Astrocyte (in vitro differentiated cells and primary cell): ENCODE data around the gene PNRC2. TPM values are rescaled to one million over a fixed set of nuclear protein-coding genes. Genes with fewer than 3 reads are reported as not detected.
"Not testable (repeated sequence)": the region's sequence is repeated elsewhere in the genome, so short reads cannot be mapped to it uniquely, and the experiment has no call there.

Source experiments
- DNase-seq: peaks from one replicate; pipeline ENCODE4 v3.0.0-alpha.2; 2010; ENCODE audit warnings: low read depth
- FAIRE-seq: peaks from 2 replicates; lab custom pipeline; 2011; peaks lifted over from hg19 to GRCh38; lab: Jason Lieb, UNC
- H2AFZ ChIP-seq: 2 replicates; pipeline ENCODE4 v1.6.0; 2012; ENCODE audit warnings: low read depth, low read length, inconsistent platforms
- H3K27ac ChIP-seq: 2 replicates; pipeline ENCODE4 v1.5.1; 2011; ENCODE audit warnings: low read depth, low read length, inconsistent platforms
- H3K27me3 ChIP-seq: 2 replicates; pipeline ENCODE4 v1.6.0; 2011; ENCODE audit warnings: low read length, inconsistent platforms; ENCODE audit not compliant: insufficient read depth
- H3K36me3 ChIP-seq: 2 replicates; pipeline ENCODE4 v1.5.1; 2011; ENCODE audit warnings: low read length, inconsistent platforms; ENCODE audit not compliant: insufficient read depth
- H3K4me1 ChIP-seq: 2 replicates; pipeline ENCODE4 v1.5.1; 2011; ENCODE audit warnings: low read length, inconsistent platforms; ENCODE audit not compliant: insufficient read depth
- H3K4me2 ChIP-seq: 2 replicates; pipeline ENCODE4 v1.6.0; 2012; ENCODE audit warnings: low read length, inconsistent platforms
- H3K4me3 ChIP-seq: 2 replicates; pipeline ENCODE4 v1.5.1; 2011; ENCODE audit warnings: low read depth, mild to moderate bottlenecking, low read length, inconsistent platforms; ENCODE audit not compliant: insufficient read depth
- H3K79me2 ChIP-seq: 2 replicates; pipeline ENCODE4 v1.6.0; 2012; ENCODE audit warnings: mild to moderate bottlenecking, low read length, inconsistent platforms; ENCODE audit not compliant: insufficient read depth
- H3K9ac ChIP-seq: 2 replicates; pipeline ENCODE4 v1.6.0; 2012; ENCODE audit warnings: mild to moderate bottlenecking, low read length, inconsistent platforms
- H3K9me3 ChIP-seq: 2 replicates; pipeline ENCODE4 v1.5.1; 2012; ENCODE audit warnings: low read depth, mild to moderate bottlenecking, low read length, inconsistent platforms; ENCODE audit not compliant: insufficient read depth
- H4K20me1 ChIP-seq: 2 replicates; pipeline ENCODE4 v1.6.0; 2012; ENCODE audit warnings: low read length, inconsistent platforms; ENCODE audit not compliant: insufficient read depth
- H3K27ac Mint-ChIP-seq: one replicate; pipeline ENCODE4 v1.8.0; 2021; ENCODE audit warnings: mild to moderate bottlenecking, mixed read lengths; ENCODE audit not compliant: unreplicated experiment
- H3K27me3 Mint-ChIP-seq: one replicate; pipeline ENCODE4 v1.8.0; 2021; ENCODE audit warnings: low read depth, mixed read lengths; ENCODE audit not compliant: unreplicated experiment
- H3K36me3 Mint-ChIP-seq: one replicate; pipeline ENCODE4 v1.8.0; 2021; ENCODE audit warnings: low read depth, mixed read lengths; ENCODE audit not compliant: unreplicated experiment
- H3K4me1 Mint-ChIP-seq: one replicate; pipeline ENCODE4 v1.8.0; 2021; ENCODE audit warnings: low read depth, mixed read lengths; ENCODE audit not compliant: unreplicated experiment
- H3K4me3 Mint-ChIP-seq: one replicate; pipeline ENCODE4 v1.8.0; 2021; ENCODE audit warnings: mild to moderate bottlenecking, moderate library complexity, mixed read lengths; ENCODE audit not compliant: unreplicated experiment
- H3K9me3 Mint-ChIP-seq: one replicate; pipeline ENCODE4 v1.8.0; 2021; ENCODE audit warnings: mild to moderate bottlenecking, mixed read lengths; ENCODE audit not compliant: unreplicated experiment
- CTCF ChIP-seq: IDR thresholded peaks from 2 replicates; pipeline ENCODE4 v1.5.1; 2011; ENCODE audit warnings: low read depth, mild to moderate bottlenecking, inconsistent platforms, low read length, moderate library complexity; ENCODE audit not compliant: insufficient read depth
- EZH2 ChIP-seq: IDR thresholded peaks from 2 replicates; pipeline ENCODE4 v1.6.1; 2012; ENCODE audit warnings: mild to moderate bottlenecking, low read length, inconsistent platforms; ENCODE audit not compliant: insufficient read depth
- microRNA-seq: library from miRNA; unstranded; fragments of <30 nt; microRNA quantifications from one replicate; pipeline ENCODE4 v1.2.0, GENCODE V29; 2020
- total RNA-seq: library from RNA; stranded (reverse); gene quantifications from 2 replicates; pipeline ENCODE4 v1.2.1, GENCODE V29; 2021

Gene PNRC2
- total RNA-seq, 1 donor from 2014 or later: 83.8 TPM

- Histone ChIP-seq H3K36me3 (no peaks in the 10 kb centered on the region), H3K9ac (no peak overlapping the region), H3K79me2 (no peaks in the 10 kb centered on the region), H2AFZ (no peak overlapping the region), H3K9me3 (no peaks in the 10 kb centered on the region), H3K4me1 (peaks cover 14% of the 10 kb centered on the region), H4K20me1 (no peaks in the 10 kb centered on the region), H3K27ac (no peak overlapping the region), H3K4me2 (peak overlapping the region; percentile 57), H3K27me3 (no peaks in the 10 kb centered on the region), H3K4me3 (no peak overlapping the region)
- no peak overlapping the region for H3K27ac Mint-ChIP-seq
- no peak overlapping the region for H3K4me3 Mint-ChIP-seq
- H3K36me3 Mint-ChIP-seq: no peaks in the 10 kb centered on the region
- FAIRE-seq (no peak), DNase-seq (peak; percentile 65)
- peaks cover 2% of the 10 kb centered on the region for H3K27me3 Mint-ChIP-seq
- H3K4me1 Mint-ChIP-seq: peaks cover 6% of the 10 kb centered on the region
- no peak for TF ChIP-seq EZH2
- no peak for TF ChIP-seq CTCF
- no peaks in the 10 kb centered on the region for H3K9me3 Mint-ChIP-seq
Observed at GRCh38 chr1:24009406-24009805, 49.8 kb downstream of the PNRC2 start.

GRCh38 chr1:24010650-24011049 is 51.0 kb downstream of the PNRC2 start:
- Histone ChIP-seq H3K36me3 (no peaks in the 10 kb centered on the region), H3K27ac (no peak overlapping the region), H4K20me1 (no peaks in the 10 kb centered on the region), H3K4me2 (no peak overlapping the region), H3K4me3 (no peak overlapping the region), H3K9ac (no peak overlapping the region), H3K79me2 (no peaks in the 10 kb centered on the region), H3K27me3 (no peaks in the 10 kb centered on the region), H3K4me1 (peaks cover 14% of the 10 kb centered on the region), H2AFZ (no peak overlapping the region), H3K9me3 (no peaks in the 10 kb centered on the region)
- H3K36me3 Mint-ChIP-seq: no peaks in the 10 kb centered on the region
- DNase-seq (no peak), FAIRE-seq (no peak)
- H3K9me3 Mint-ChIP-seq: no peaks in the 10 kb centered on the region
- peaks cover 14% of the 10 kb centered on the region for H3K4me1 Mint-ChIP-seq
- H3K27me3 Mint-ChIP-seq: peaks cover 2% of the 10 kb centered on the region
- H3K27ac Mint-ChIP-seq: no peak overlapping the region
- TF ChIP-seq CTCF (no peak), EZH2 (no peak)
- no peak overlapping the region for H3K4me3 Mint-ChIP-seq

- H3K9ac ChIP-seq, H3K9me3 ChIP-seq, H3K27me3 Mint-ChIP-seq, H3K4me3 ChIP-seq, H3K9me3 Mint-ChIP-seq, H3K36me3 ChIP-seq, H4K20me1 ChIP-seq, H3K27ac Mint-ChIP-seq, H2AFZ ChIP-seq, H3K4me3 Mint-ChIP-seq, FAIRE-seq, H3K4me2 ChIP-seq, H3K79me2 ChIP-seq, DNase-seq, H3K27me3 ChIP-seq, H3K27ac ChIP-seq, H3K36me3 Mint-ChIP-seq: not testable (repeated sequence)
- peaks cover 14% of the 10 kb centered on the region for H3K4me1 ChIP-seq
- peaks cover 19% of the 10 kb centered on the region for H3K4me1 Mint-ChIP-seq
Observed at GRCh38 chr1:24012878-24013277, 53.2 kb downstream of the PNRC2 start.

Small RNAs within 50 kb of the gene (microRNA-seq; reads per million reads assigned to microRNA genes)
- not detected for gene MIR378F

Other genes starting within 250 kb of the PNRC2 start
- gene ELOA, start 216.4 kb upstream of the PNRC2 start, total RNA-seq: 58.1 and 62.2 TPM in 2 replicates
- 33.7 and 37.3 TPM in 2 replicates for gene PITHD1, start 181.4 kb upstream of the PNRC2 start, total RNA-seq
- gene LYPLA2, start 168.7 kb upstream of the PNRC2 start, total RNA-seq: 79.0 and 91.7 TPM in 2 replicates
- 24.1 and 27.0 TPM in 2 replicates for gene GALE, start 159.1 kb upstream of the PNRC2 start, total RNA-seq
- 17.1 and 20.9 TPM in 2 replicates for gene HMGCL, start 134.4 kb upstream of the PNRC2 start, total RNA-seq
- 9.7 and 10.4 TPM in 2 replicates for gene FUCA1, start 91.5 kb upstream of the PNRC2 start, total RNA-seq
- gene CNR2, start 46.5 kb upstream of the PNRC2 start, total RNA-seq: not detected in 2 replicates
- 90.0 and 92.4 TPM in 2 replicates for gene SRSF10, start 20.5 kb downstream of the PNRC2 start, total RNA-seq
- gene MYOM3, start 152.3 kb downstream of the PNRC2 start, total RNA-seq: 1.0 and 1.4 TPM in 2 replicates
- gene IL22RA1, start 183.3 kb downstream of the PNRC2 start, total RNA-seq: not detected in 2 replicates
- 0.94 and 1.5 TPM in 2 replicates for gene IFNLR1, start 227.5 kb downstream of the PNRC2 start, total RNA-seq